ENCODE measurements around the gene MASTL. TPM values are rescaled to one million over a fixed set of nuclear protein-coding genes. Genes with fewer than 3 reads are reported as not detected.

The MASTL gene
- total RNA-seq, 3 donors from 2014 or later, result 7.5 to 12.0 (median 9.3) TPM

- DNase-seq (ENCODE audit: low spot score in 2 of 2), result no peak
- H3K4me3 ChIP-seq, result no peak overlapping the region
- intact Hi-C loops (cut with DNase I; ENCODE audit: low total_unique reads), result no loop called here
- no peaks in the 10 kb centered on the region for H3K4me1 ChIP-seq
- TF ChIP-seq CTCF (IDR thresholded peaks at IDR 0.05), result no peak
- no peak for TF ChIP-seq POLR2A (IDR thresholded peaks at IDR 0.05)
- TF ChIP-seq POLR2AphosphoS5 (IDR thresholded peaks at IDR 0.05), result no peak
- no peak overlapping the region for H3K27ac ChIP-seq
- H3K36me3 ChIP-seq, result peaks cover 6% of the 10 kb centered on the region
- no peaks in the 10 kb centered on the region for H3K27me3 ChIP-seq
- H3K9me3 ChIP-seq, result no peaks in the 10 kb centered on the region
Observed at GRCh38 chr10:27207350-27207749, 52.2 kb downstream of the MASTL start.

- no peak overlapping the region for H3K27ac ChIP-seq
- H3K9me3 ChIP-seq, result no peaks in the 10 kb centered on the region
- H3K27me3 ChIP-seq, result no peaks in the 10 kb centered on the region
- intact Hi-C loops (cut with DNase I; ENCODE audit: low total_unique reads), result loop anchor here (10.0 kb wide), 1 partner anchor 89 kb away; no protein-coding TSS in a partner anchor
- DNase-seq (ENCODE audit: low spot score in 2 of 2), result no peak
- H3K4me3 ChIP-seq, result no peak overlapping the region
- TF ChIP-seq POLR2A (IDR thresholded peaks at IDR 0.05) (no peak), CTCF (IDR thresholded peaks at IDR 0.05) (peak in 2 of 3 donors; percentile 20 to 43)
- H3K36me3 ChIP-seq, result no peaks in the 10 kb centered on the region
- no peaks in the 10 kb centered on the region for H3K4me1 ChIP-seq
Observed at GRCh38 chr10:27223964-27224363, 68.8 kb downstream of the MASTL start.

- intact Hi-C loops (cut with DNase I; ENCODE audit: low total_unique reads), result loop anchor here (10.0 kb wide), 1 partner anchor 90 kb away; no protein-coding TSS in a partner anchor
- Histone ChIP-seq H3K4me1 (no peaks in the 10 kb centered on the region), H3K36me3 (no peaks in the 10 kb centered on the region), H3K27ac (no peak overlapping the region), H3K9me3 (no peaks in the 10 kb centered on the region), H3K27me3 (no peaks in the 10 kb centered on the region), H3K4me3 (no peak overlapping the region)
- TF ChIP-seq POLR2AphosphoS5 (IDR thresholded peaks at IDR 0.05), result no peak
- TF ChIP-seq CTCF (IDR thresholded peaks at IDR 0.05), result no peak
- TF ChIP-seq POLR2A (IDR thresholded peaks at IDR 0.05), result no peak
- no peak for DNase-seq (ENCODE audit: low spot score in 2 of 2)
Observed at GRCh38 chr10:27225011-27225590, 69.9 kb downstream of the MASTL start.

GRCh38 chr10:27225642-27226257, 70.6 kb downstream of the MASTL start:
- Histone ChIP-seq H3K36me3 (no peaks in the 10 kb centered on the region), H3K9me3 (no peaks in the 10 kb centered on the region), H3K4me1 (no peaks in the 10 kb centered on the region), H3K27me3 (no peaks in the 10 kb centered on the region), H3K4me3 (no peak overlapping the region), H3K27ac (no peak overlapping the region)
- intact Hi-C loops (cut with DNase I; ENCODE audit: low total_unique reads), result loop anchor here (10.0 kb wide), 1 partner anchor 91 kb away; no protein-coding TSS in a partner anchor
- TF ChIP-seq POLR2AphosphoS5 (IDR thresholded peaks at IDR 0.05) (no peak), POLR2A (IDR thresholded peaks at IDR 0.05) (no peak), CTCF (IDR thresholded peaks at IDR 0.05) (no peak)
- no peak for DNase-seq (ENCODE audit: low spot score in 2 of 2)

GRCh38 chr10:27230022-27230421, 74.9 kb downstream of the MASTL start:
- no peak overlapping the region for H3K4me3 ChIP-seq
- H3K27ac ChIP-seq, result no peak overlapping the region
- peaks cover 5% of the 10 kb centered on the region for H3K36me3 ChIP-seq
- TF ChIP-seq CTCF (IDR thresholded peaks at IDR 0.05), result no peak
- intact Hi-C loops (cut with DNase I; ENCODE audit: low total_unique reads), result no loop called here
- H3K4me1 ChIP-seq, result no peaks in the 10 kb centered on the region
- no peaks in the 10 kb centered on the region for H3K9me3 ChIP-seq
- no peaks in the 10 kb centered on the region for H3K27me3 ChIP-seq
- no peak for DNase-seq (ENCODE audit: low spot score in 2 of 2)
